Transverse colon (tissue), 4 donors: Measurements from ENCODE around the gene GPS1. TPM values are rescaled to one million over a fixed set of nuclear protein-coding genes. Genes with fewer than 3 reads are reported as not detected.

Source experiments
- DNase-seq: peaks from one replicate; pipeline ENCODE4 v3.0.0-alpha.2; 2019
- H3K27ac ChIP-seq, 4 donors: fragments of 200-600 bp; sonication (generic); 2 replicates each; pipeline ENCODE4 v1.5.1; 2016 to 2018; ENCODE audit warnings: inconsistent platforms in 4 of 4
- H3K27me3 ChIP-seq: fragments of 200-600 bp; sonication (generic); 2 replicates; pipeline ENCODE4 v1.5.1; 2017; ENCODE audit warnings: inconsistent platforms
- H3K36me3 ChIP-seq, 4 donors: fragments of 200-600 bp; sonication (generic); 2 replicates each; pipeline ENCODE4 v1.5.1; 2017 to 2019; ENCODE audit warnings: inconsistent platforms in 4 of 4
- H3K4me1 ChIP-seq, 4 donors: fragments of 200-600 bp; sonication (generic); 2 replicates each; pipeline ENCODE4 v1.5.1; 2017 to 2020; ENCODE audit warnings: inconsistent platforms in 4 of 4
- H3K4me3 ChIP-seq, 4 donors: fragments of 200-600 bp; sonication (generic); 1 replicate in 1 of 4; 2 replicates in 3 of 4; pipeline versions ENCODE4 v1.5.1 to v1.6.1; 2017 to 2019; ENCODE audit warnings: inconsistent platforms in 4 of 4
- H3K9me3 ChIP-seq, 2 donors: fragments of 200-600 bp; sonication (generic); 2 replicates each; pipeline ENCODE4 v1.5.1; 2017 to 2019; ENCODE audit warnings: inconsistent platforms in 2 of 2
- CTCF ChIP-seq, 5 experiments: fragments of 200-600 bp in 3 of 5; fragments of 450-650 bp in 2 of 5; sonication (generic) in 3 of 5; IDR thresholded peaks; 1 replicate in 2 of 5; 2 replicates in 3 of 5; pipeline ENCODE4 v1.5.1; 2016 to 2017; ENCODE audit warnings: antibody characterized with exemption in 5 of 5, inconsistent platforms in 3 of 5, mild to moderate bottlenecking in 2 of 5, moderate library complexity in 1 of 5
- EP300 ChIP-seq: sonication (generic); formaldehyde crosslinking; IDR thresholded peaks from one replicate; pipeline ENCODE4 v1.6.1; 2017; ENCODE audit warnings: antibody characterized with exemption, low read depth
- POLR2A ChIP-seq: fragments of 450-650 bp; IDR thresholded peaks from one replicate; pipeline ENCODE4 v1.6.1; 2016; ENCODE audit warnings: antibody characterized with exemption, mild to moderate bottlenecking, moderate library complexity
- POLR2AphosphoS5 ChIP-seq, 3 donors: sonication (generic); formaldehyde crosslinking; IDR thresholded peaks; one replicate each; pipeline ENCODE4 v1.6.1; 2016; ENCODE audit warnings: antibody characterized with exemption in 3 of 3
- WGBS, 2 donors: methylation state at CpG; one replicate each; pipeline ENCODE4 v1.1.5; 2018; ENCODE audit warnings: low coverage in 1 of 2; 5-methylcytosine and 5-hydroxymethylcytosine counted together
- in situ Hi-C, 4 donors: fragments of 200-750 bp; cut with MboI; loops; one replicate each; pipeline versions ENCODE4 v1.15.0 to v1.15.1; 2017; ENCODE audit warnings: low sequenced_read_pairs in 3 of 4, low pct_ligation_motif_present in 1 of 4, low pct_unique_long_range_greater_than_20kb in 1 of 4
- intact Hi-C: fragments of 100-400 bp; cut with DNase I; formaldehyde crosslinking; loops from one replicate; pipeline ENCODE4 v1.15.1; 2023; ENCODE audit warnings: low total_unique reads
- total RNA-seq, 4 donors: library from RNA; depleted of rRNA; stranded (reverse); fragments of >200 nt; gene quantifications; one replicate each; pipeline ENCODE4 v1.1.0, GENCODE V29; 2016

The GPS1 gene
- total RNA-seq, 4 donors from 2014 or later = 42.0 to 160 (median 85.5) TPM

GRCh38 chr17:82082456-82082855, 30.8 kb downstream of the GPS1 start:
- Histone ChIP-seq H3K27ac (no peak overlapping the region), H3K27me3 (no peaks in the 10 kb centered on the region), H3K9me3 (no peaks in the 10 kb centered on the region), H3K4me3 (no peak overlapping the region), H3K4me1 (no peaks in the 10 kb centered on the region), H3K36me3 (peaks cover 0 to 63% (median 19%) of the 10 kb centered on the region in 4 donors)
- in situ Hi-C loops (no loop called here), intact Hi-C loops (no loop called here)
- no peak for DNase-seq
- WGBS, 2 donors = 88% methylated on average over 8 of the region's 19 CpGs; no CpG with 5 or more reads in 1 of the 2 donors
- no peak for TF ChIP-seq POLR2AphosphoS5 (IDR thresholded peaks at IDR 0.05)
- no peak for TF ChIP-seq CTCF (IDR thresholded peaks at IDR 0.05)
- TF ChIP-seq EP300 = no peak
- no peak for TF ChIP-seq POLR2A

GRCh38 chr17:82083009-82083408, 31.3 kb downstream of the GPS1 start:
- Histone ChIP-seq H3K27me3 (no peaks in the 10 kb centered on the region), H3K27ac (no peak overlapping the region), H3K4me3 (no peak overlapping the region), H3K9me3 (no peaks in the 10 kb centered on the region), H3K4me1 (no peaks in the 10 kb centered on the region), H3K36me3 (peaks cover 0 to 69% (median 22%) of the 10 kb centered on the region in 4 donors)
- no peak for DNase-seq
- in situ Hi-C loops (no loop called here), intact Hi-C loops (no loop called here)
- 97% methylated on average over 20 of the region's 24 CpGs; no CpG with 5 or more reads in 1 of the 2 donors for WGBS, 2 donors
- TF ChIP-seq CTCF (IDR thresholded peaks at IDR 0.05) (no peak), POLR2AphosphoS5 (IDR thresholded peaks at IDR 0.05) (no peak), EP300 (no peak), POLR2A (no peak)

- in situ Hi-C loops (no loop called here), intact Hi-C loops (no loop called here)
- Histone ChIP-seq H3K4me1 (no peaks in the 10 kb centered on the region), H3K27ac (no peak overlapping the region), H3K9me3 (no peaks in the 10 kb centered on the region), H3K36me3 (peaks cover 0 to 76% (median 25%) of the 10 kb centered on the region in 4 donors), H3K4me3 (no peak overlapping the region), H3K27me3 (no peaks in the 10 kb centered on the region)
- DNase-seq = no peak
- 92% methylated on average over 50 of the region's 55 CpGs; no CpG with 5 or more reads in 1 of the 2 donors for WGBS, 2 donors
- TF ChIP-seq POLR2A (no peak), CTCF (IDR thresholded peaks at IDR 0.05) (no peak), EP300 (no peak), POLR2AphosphoS5 (IDR thresholded peaks at IDR 0.05) (no peak)
Observed at GRCh38 chr17:82083533-82084359, 32.0 kb downstream of the GPS1 start.

GRCh38 chr17:82084373-82085030, 32.8 kb downstream of the GPS1 start:
- H3K9me3 ChIP-seq = no peaks in the 10 kb centered on the region
- no peaks in the 10 kb centered on the region for H3K4me1 ChIP-seq
- TF ChIP-seq CTCF (IDR thresholded peaks at IDR 0.05) (no peak), POLR2A (no peak), POLR2AphosphoS5 (IDR thresholded peaks at IDR 0.05) (no peak), EP300 (no peak)
- 89% methylated on average over 31 of the region's 31 CpGs; no CpG with 5 or more reads in 1 of the 2 donors for WGBS, 2 donors
- H3K4me3 ChIP-seq = no peak overlapping the region
- H3K27ac ChIP-seq = no peak overlapping the region
- H3K27me3 ChIP-seq = no peaks in the 10 kb centered on the region
- no peak for DNase-seq
- peaks cover 0 to 79% (median 25%) of the 10 kb centered on the region in 4 donors for H3K36me3 ChIP-seq
- intact Hi-C loops (no loop called here), in situ Hi-C loops (no loop called here)
